Stimulated activated CD4-positive, alpha-beta T cell treated with anti-CD3 and anti-CD28 coated beads, Interleukin-2, amount 100 ng/mL, for 4 hours (primary cell): ENCODE data around the gene SHISA9.
"Not testable (repeated sequence)": the region's sequence is repeated elsewhere in the genome, so short reads cannot be mapped to it uniquely, and the experiment has no call there.

Experiments used
- DNase-seq: peaks from one replicate; pipeline ENCODE4 v3.0.0-alpha.2; 2020; ENCODE audit warnings: low read depth

The SHISA9 gene

DNA sequence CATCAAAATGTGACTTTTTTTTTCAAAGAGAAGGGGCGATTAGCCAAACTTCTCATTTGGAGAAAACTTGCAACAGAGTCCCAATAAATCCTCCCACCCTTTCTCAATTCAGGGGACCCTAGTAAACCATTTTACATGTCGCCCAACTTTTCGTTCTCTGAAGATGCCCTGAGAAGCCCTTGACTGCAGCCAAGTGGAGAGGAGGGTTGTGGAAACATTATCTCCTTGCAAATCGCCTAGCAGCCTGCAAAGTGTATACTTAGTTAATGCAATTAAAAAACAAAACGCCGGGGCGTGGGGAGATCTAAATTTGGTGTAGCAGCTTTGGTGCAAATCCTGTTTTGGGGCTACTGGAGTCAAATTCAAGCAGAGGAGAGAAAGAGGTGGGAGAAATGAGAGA lies 1.2 kb upstream of the SHISA9 start:
- DNase-seq: no peak

DNA sequence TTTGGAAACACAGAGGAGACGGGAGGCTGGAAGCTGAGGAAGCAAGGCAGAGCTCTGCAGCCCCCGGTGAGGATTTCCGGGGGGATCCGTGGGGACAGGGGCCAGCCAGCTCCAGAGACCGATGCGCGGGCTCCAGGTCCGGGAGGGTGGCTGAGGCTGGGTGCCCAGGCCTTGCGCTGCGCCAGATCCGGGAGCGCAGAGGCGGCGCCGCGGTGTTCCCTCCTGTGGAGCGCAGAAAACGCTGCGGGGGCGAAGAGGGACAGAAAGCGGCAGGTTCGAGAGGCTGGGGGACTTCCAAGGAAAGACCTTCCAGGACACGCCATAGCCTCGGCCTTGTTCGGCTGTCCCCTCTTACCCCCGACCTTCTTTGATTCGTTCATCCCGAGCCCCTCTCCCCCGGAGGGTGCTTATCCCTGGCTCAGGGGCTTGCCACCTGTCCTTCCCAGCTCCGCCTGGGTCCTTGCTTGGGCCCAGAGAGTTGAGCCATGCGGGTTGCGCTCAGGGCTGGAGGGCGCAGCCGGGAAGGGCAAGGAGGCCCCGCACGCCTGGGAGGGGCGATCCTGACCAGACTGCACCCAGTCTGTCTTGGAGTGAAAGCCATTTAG lies 697 bp upstream of the SHISA9 start:
- DNase-seq: no peak

DNA sequence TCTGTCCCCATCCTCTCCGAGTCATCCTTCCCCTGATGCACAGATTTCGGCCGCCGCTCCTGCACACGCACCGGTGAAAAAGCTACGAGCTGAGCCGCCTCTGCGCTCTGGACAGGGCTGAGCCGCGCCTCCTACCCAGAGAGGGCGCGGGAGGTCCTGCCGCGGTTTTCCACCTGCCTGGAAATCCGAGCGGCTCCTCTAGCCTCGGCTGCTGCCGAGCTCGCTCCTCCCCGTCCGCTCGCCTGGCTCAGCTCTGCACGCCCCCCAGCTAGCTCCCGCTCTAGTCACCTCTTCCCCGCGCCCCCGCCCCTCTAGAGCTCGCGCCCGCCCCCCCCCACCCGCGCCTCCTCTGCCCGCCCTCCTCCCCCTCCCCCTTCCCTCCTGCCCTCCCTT lies 198 bp upstream of the SHISA9 start:
- DNase-seq: no peak

DNA sequence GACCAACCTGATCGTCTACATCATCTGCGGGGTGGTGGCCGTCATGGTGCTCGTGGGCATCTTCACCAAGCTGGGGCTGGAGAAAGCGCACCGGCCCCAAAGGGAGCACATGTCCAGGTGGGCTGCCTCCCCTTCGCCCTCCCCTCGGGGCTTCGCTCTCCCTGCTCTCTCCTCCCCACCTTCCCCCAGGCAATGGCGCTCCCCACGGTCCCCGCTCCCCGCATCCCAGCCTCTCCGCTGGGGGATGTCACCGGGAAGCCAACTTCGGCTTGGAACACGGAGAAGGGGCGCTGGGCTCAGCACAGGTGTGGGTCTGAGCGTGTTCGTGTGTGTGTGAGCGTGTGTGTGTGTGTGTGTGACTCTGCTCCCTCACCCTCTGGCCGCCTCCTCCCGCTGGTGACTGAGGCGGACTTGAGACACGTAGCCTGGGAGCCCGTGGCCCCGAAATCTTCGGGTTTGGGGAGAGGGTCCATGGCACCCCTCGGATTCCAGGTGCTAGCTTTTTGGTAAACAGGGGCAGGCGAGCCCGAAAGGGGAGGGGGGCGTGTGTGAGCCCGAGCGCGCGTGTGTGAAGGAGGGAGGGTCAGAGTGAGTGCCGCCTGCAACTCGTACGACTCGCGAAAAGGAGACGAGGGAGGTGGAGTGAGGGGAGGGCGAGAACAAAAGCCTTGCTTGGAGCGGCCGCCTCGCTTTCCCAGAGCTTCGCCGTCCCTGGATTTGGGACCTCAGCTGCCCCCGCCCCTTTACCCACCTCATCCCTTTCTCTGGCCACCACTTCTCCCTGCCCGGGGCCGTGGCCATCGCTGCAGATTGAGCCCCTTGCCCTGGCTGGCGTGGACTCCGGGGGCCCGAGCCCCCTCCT lies 1.3 kb downstream of the SHISA9 start:
- no peak for DNase-seq

- no peak for DNase-seq
Observed at GRCh38 chr16:12903407-12904328, 2.3 kb downstream of the SHISA9 start.

GRCh38 chr16:12904329-12904671 lies 2.9 kb downstream of the SHISA9 start:
- no peak for DNase-seq

GRCh38 chr16:12906271-12906670 lies 4.9 kb downstream of the SHISA9 start:
- DNase-seq: no peak

- no peak for DNase-seq
Observed at GRCh38 chr16:12906765-12907516, 5.5 kb downstream of the SHISA9 start.

DNA sequence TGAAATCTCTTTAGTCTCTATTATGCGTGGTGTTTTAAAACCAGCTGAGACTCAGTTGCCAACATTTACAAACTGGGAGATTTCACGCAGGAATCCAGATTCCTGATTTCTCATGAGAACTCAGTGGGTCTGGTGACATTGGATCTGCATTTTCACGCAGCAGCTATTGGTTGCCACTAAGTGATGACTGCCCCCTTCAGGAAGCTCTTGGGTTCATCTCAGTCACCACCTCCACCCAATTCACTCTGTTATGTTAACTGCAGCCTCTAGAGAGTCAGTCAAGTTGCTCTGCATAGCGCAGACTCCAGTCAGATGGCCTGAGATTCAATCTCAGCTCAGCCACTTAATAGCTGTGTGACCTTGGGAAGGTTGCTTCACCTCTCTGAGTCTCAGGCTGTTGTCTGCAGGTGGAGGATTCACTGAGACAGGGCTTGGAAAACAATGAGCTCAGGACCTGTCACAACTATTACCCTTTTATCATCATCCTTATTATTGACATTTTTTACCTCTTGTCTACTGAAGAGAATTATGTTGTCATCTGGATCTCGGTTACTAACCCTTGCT lies 6.4 kb downstream of the SHISA9 start:
- no peak for DNase-seq

DNA sequence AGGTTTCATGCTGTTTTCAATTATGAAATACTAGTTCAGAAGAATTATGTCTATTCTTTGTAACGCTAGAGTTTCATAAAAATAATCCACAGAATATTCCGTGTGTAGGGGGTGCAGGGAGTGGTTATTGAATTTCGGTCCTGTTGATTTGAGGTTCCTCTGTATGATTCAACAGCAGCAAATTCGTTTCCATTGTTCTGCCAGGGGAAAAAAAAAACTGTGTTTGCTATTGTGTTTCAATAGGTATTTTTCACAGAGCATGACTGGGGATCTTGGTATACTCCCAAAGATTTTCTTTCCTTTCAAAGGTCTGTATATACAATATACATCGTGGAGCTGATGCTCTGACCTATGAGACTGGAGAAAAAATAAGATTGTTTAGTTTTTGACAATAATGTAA lies 15.8 kb downstream of the SHISA9 start:
- no peak for DNase-seq

DNA sequence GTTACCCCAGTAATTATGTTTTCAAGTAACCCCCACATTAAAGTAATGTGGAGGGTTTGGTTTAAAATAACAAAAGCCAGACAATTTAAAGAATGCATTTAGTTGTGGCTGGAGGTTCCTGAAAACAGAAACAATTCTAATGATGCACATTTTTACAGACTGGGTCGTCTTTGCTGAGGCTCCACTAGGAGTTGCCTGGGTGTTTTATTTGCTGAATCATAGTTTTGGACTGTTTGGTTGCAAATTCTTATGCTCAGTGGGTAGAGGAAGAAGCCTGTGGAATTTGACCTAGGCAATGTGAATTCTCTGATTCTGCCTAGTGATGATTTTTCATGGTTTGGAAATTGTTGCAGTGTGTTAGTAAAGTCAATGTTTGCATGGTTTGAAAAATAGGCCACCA lies 16.3 kb downstream of the SHISA9 start:
- no peak for DNase-seq

DNA sequence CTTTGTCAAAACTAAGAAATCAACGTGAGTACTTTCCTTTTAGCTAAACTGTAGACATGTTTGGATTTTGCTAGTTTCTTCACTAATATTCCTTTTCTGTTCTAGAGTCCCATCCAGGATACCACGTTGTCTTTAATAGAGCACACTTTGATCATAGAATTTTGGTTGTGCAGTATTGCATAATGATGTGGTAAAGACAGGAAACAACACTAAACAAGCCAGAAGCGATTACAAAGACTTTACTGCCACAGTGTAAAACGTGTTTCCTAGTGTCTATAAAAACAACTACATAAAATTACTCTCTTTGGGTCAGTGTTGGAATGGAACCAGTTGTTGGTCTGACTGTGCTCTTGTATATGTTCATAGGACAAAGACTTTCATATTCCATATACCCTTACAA lies 19.3 kb downstream of the SHISA9 start:
- DNase-seq: no peak

- DNase-seq: not testable (repeated sequence)
Observed at GRCh38 chr16:12923640-12924039, 22.2 kb downstream of the SHISA9 start.

DNA sequence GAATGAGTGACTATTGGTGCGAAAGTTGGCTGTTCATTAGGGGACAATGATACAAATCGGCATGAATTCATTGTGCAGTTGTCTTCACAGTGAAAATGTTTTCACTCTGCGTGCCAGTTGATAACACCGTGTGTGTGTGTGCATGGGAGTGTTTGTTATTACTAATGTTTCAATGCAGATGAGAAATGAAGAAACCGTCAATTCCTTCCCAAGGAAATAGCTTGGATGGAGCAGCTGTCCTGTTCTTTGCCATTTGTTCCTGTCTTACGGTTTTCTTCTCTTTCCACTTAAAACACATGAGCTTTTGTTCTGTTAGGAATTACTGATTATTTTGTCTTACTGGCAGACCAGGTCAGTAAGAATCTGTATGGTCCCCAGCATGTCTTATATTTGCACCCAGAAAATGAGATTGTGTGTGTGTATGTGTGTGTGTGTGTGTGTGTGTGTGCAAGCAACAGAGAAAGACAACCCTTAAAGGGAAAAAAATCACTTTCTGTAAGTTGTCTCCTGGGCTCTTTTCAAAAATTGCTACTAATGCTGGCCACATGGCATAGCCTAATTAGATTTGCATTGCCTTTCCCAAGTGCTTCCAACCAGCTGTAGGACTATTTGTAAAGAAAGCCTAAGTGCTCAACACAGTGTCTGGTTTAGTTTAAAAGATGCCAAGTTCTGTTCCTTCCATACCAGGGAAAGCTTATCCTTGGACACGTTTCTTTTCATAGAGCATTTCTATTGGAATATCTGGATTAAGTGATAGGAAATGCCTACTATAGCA lies 23.8 kb downstream of the SHISA9 start:
- no peak for DNase-seq

DNA sequence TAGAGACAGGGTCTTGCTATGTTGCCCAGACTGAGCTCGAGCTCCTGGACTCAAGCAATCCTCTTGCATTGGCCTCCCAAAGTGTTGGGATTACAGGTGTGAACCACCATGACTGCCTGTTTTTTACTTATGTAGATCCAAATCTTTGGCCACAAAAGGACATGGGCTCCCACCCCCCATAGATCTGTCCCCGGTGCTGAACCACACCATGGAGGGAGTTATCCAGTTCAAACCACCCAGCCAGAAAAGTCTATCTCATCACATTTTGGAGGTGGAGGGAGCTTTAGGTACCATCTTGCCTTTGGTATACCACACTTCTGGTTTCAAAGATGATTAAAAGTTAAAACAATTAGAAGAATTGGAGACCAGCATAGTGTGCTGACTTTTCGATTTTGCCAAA lies 26.2 kb downstream of the SHISA9 start:
- DNase-seq: no peak

- DNase-seq: no peak
Observed at GRCh38 chr16:12930881-12931280, 29.5 kb downstream of the SHISA9 start.

DNA sequence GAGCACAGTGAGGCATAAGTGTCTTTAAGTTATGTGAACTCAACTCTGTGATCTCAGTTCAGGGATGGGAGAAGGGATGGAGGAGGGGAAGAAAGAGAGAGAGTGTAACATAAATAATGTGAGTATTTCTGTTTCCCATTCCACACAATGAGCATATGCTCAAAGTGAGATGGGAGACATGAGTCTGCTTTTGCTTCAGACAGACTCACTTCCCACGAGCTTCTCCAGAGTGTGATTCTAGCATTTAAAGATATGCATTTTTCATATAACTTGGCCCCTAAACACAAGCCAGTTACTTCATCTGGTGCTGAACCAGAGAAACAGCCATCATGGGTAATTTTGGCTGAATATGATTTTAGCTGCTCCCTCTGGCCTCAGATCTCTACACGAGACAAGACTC lies 35.0 kb downstream of the SHISA9 start:
- no peak for DNase-seq

GRCh38 chr16:12941896-12942295 lies 40.5 kb downstream of the SHISA9 start:
- DNase-seq: no peak

GRCh38 chr16:12942861-12943260 lies 41.5 kb downstream of the SHISA9 start:
- no peak for DNase-seq

DNA sequence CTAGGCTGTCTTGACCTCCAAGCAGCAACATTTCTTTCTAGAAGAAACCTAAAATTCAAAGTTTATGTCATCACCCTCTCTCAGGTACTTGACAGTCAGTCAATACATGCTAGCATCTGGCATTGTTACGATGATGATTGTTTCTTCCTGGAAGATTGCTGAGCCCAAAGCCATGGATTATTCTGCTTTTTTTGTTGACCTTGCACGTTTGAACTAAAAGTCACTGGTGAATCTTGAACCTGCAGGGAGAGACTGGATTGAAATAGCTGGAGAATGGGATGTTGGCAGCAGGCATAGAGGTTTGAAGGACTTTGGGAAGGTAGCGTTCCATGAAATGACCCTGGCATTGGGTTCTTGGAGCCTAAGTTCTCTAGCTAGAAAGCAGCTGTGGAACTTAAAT lies 42.9 kb downstream of the SHISA9 start:
- DNase-seq: no peak

GRCh38 chr16:12951392-12951791 lies 50.0 kb downstream of the SHISA9 start:
- DNase-seq: no peak
